NCI-H2029 (cell line): ENCODE measurements around the gene RETREG1.
"Not testable (repeated sequence)": the region's sequence is repeated elsewhere in the genome, so short reads cannot be mapped to it uniquely, and the experiment has no call there.

Experiments
- DNase-seq: peaks from one replicate; lab custom pipeline; 2025; lab: John Stamatoyannopoulos, UW

Gene RETREG1, protein sequence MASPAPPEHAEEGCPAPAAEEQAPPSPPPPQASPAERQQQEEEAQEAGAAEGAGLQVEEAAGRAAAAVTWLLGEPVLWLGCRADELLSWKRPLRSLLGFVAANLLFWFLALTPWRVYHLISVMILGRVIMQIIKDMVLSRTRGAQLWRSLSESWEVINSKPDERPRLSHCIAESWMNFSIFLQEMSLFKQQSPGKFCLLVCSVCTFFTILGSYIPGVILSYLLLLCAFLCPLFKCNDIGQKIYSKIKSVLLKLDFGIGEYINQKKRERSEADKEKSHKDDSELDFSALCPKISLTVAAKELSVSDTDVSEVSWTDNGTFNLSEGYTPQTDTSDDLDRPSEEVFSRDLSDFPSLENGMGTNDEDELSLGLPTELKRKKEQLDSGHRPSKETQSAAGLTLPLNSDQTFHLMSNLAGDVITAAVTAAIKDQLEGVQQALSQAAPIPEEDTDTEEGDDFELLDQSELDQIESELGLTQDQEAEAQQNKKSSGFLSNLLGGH

DNA sequence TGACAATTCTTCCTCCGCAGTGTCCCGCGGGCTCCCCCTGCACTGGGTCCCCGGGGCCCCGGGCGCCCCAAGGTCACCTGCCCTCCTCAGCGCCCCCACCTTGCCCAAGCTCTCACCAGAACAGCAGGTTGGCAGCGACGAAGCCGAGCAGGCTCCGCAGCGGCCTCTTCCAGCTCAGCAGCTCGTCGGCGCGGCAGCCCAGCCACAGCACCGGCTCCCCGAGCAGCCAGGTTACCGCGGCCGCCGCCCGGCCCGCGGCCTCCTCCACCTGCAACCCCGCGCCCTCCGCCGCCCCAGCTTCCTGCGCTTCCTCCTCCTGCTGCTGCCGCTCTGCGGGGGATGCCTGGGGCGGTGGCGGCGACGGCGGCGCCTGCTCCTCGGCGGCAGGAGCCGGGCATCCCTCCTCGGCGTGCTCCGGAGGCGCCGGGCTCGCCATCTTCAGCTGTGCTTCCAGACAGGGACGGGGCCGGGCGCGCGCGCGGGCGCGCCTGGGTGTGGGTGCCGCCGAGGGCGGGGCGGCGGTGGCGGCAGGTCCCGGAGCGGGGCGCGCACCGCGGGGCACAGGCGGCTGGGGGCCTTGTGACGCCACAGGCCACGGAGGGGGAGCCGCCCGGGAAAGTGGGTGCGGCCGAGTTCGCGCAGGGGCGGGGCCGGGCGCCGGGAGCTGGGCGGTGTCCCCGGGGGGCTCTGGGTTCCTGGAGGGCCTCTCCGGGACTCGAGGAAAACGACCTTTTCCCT lies at the start of gene RETREG1:
RETREG1 (minus strand) TSS at position 462 of the 738 bp plus-strand sequence; CDS start at position 436, 26 bp downstream.
- DNase-seq: no peak

DNA sequence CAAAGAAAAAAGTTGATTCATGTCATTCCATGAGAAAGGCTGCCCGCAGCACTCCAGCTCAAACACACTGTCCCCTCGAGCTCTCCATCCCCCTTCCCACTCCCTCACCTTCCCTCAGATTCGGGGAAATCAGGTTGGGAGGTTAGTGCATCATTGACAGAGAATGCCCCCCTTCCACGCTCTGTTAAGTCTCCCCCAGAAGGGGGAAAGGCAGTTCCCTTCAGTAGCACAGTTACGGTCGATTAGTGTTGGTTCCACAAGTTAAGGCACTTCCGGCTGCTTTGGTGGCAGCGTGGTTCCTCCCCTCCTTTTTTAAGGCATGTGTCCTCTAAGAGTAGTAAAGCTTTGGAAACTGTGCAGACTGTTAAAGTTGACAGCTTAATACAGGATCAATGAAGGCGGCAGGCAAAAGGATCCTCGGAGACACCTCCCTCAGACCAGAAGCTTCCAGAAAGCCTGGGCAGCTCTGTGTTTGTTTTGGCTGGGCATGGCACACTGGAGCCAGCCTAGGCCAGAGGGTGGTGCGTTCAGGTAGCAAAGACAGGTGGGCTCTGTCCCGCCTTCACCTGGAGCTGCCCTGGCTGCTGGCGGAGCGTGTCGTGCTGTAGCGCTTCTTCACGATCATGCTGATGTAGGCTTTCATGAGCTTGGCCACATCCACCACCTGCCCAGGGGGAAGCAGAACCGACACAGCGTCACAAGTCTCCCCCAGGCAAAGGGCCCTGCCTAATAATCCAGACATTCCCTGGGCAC lies 49.5 kb upstream of the RETREG1 start:
- no peak for DNase-seq

DNA sequence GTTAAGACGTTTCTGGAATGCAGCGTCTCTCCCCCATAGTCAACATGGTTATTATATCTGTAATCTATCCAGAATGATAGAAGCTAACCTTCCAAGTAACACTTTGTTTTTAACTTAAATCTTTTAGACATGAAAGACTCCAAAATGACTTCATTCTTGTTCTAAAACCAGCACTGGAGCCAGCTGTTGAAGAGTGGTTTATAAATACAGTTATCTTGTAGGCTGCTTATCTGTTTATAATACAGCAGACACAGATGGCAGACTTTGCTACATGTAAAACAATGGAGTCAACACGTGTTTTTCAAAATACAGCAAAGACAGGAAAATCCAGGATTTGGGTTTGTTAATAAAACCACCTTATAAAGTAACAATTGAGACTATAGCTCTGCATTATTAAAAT lies 48.8 kb upstream of the RETREG1 start:
- no peak for DNase-seq

DNA sequence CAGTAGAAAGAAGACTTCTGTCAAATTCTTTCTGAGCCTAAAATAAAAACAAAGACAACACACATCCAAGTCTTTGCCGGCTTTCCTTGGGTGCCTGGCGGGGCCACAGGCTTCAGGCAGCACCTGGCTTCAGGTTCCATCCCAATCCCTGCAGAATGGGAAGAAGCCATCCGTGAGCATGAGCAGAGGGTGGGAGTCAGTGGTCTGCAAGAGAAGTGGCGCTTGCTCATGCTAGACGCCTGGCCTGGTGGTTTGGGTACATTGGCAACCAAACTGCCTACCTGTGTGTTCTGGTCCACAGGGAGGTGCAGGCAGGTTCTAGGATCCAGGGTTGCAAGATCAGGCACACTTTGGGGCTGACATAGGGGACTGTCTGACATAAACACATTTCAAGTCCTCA lies 47.6 kb upstream of the RETREG1 start:
- DNase-seq: no peak

DNA sequence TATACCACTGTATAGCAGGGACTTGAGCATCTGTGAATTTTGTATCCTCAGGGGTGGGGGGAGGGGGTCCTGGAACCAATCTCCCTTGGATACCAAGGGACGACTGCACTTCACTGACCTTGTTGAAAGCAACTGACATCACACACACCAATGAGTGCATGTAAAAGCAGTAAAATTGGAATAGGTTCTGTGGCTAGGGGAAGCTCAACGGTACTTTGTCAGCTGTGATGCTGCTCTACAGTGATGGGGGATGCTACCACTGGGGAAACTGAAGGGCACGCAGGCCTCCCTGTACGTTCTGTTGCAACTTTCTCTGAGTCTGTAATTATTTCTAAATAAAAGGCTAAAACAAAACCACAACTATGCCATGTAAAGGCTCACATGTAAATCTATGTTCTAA lies 47.0 kb upstream of the RETREG1 start:
- DNase-seq: no peak

DNA sequence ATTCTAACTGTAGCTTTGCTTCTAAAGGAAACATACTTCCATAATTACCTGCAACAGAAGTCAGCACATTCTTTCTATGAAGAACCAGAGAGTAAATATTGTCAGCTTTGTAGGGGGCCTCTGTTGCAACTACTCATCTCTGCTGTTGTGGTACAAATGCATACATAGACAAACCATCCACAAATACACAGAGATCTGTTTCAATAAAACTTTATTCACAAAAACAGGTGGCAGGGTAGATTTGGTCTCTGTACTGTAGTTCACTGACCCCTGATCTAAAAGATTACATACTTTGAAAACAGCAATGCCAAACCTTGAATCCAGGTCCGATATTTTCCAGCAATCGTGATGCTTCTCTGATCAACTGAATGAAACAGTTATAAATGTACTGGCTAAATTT lies 44.9 kb upstream of the RETREG1 start:
- no peak for DNase-seq

DNA sequence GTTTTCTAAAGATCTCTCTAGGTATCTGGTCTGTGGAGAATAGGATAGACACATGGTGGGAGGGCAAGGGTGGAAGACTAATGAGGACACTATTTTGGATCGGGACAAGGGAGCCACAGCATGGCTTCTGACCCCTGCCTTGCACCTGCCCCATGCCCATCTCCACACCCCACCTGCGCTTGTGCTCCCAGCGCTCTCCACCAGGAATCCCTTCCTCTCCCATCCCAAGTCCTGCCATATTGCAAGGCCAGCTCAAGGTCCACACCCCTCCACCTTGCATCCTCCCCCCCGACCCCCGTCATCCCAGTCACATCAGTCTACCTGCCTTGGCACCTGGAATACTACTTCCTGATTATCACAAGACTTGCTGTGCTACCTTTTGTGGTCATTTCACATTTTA lies 44.2 kb upstream of the RETREG1 start:
- no peak for DNase-seq

DNA sequence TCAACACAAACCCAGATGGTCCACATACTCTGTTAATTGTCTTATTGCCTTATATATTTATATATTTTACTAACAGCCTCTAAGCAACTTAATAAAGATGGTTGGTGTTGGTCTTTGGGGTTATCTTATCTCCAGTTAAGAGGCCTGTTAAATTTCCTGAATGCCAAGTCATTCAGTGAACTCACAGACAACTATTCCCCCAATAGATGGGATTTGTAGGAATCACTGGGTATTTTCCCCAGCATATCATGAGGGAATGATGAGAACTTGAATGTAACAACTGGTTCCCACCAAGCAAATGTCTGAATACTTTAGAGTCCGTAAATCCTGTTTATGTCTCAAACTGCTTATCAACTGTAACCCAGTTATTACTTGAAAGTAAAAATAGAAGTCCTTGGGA lies 42.7 kb upstream of the RETREG1 start:
- no peak for DNase-seq

DNA sequence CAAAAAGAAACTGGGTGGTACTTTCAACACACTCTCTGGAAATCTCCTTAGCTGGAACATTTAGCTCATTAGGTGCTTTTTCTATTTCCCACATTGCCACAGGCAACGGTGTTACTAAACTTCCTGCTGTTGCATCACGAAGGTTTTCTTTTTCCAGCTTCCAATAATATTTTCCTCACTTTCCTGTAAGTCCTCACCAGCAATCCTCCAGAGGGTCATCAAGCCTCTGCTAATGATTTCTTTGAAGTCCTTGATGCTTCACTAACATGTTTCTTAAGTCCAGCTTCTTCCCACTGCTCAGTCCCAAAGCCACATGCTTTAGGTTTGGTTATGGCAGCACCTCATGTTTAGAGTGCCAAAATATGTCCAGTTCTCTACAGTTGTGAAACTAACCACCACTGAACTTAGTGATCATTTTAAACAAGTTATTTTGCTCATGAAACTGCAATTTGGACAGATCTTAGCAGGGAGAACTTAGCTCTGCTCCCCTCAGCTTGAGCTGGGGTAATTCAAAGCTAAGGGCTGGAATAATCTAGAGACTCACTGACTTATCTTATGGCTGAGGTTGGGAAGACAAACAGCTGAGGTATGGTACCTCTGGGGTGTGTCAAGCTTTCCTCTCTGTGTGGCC lies 39.9 kb upstream of the RETREG1 start:
- DNase-seq: no peak

DNA sequence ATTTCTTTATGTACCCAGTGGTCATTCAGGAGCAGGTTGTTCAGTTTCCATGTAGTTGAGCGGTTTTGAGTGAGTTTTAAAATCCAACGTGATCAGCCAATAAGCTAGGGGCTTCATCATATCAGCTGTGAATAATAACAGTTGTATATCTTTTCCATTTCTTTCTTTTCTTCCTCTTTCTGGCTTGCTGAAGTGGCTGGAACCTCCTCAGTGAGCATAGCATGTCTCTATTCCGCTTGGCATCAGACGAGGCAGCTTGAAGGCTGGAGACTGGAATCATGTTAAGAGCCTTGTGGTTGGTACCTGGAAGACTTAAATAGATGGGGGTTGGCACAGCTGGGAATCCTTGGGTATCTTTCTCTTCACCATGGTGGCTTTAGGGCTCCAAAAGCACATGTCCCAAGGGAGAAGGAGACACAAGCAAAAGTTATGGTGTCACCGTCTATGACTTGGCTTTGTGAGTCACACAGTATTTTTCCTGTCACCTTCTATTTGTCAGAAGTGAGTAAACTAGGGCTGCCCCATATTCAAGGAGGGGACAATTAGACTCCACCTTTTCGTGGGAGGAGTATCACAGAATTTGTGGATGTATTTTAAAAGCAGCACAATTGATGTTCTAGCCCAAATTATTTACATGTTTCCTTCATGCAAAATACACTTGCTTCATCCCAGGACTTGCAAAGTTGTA lies 38.0 kb upstream of the RETREG1 start:
- no peak for DNase-seq

DNA sequence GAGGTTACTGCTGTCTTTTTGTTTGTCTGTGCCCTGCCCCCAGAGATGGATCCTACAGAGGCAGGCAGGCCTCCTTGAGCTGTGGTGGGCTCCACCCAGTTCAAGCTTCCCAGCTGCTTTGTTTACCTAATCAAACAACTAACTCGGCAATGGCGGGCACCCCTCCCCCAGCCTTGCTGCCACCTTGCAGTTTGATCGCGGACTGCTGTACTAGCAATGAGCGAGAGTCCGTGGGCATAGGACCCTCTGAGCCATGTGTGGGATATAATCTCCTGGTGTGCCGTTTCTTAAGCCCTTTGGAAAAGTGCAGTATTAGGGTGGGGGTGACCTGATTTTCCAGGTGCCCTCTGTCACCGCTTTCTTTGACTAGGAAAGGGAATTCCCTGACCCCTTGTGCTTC lies 31.9 kb upstream of the RETREG1 start:
- DNase-seq: not testable (repeated sequence)

DNA sequence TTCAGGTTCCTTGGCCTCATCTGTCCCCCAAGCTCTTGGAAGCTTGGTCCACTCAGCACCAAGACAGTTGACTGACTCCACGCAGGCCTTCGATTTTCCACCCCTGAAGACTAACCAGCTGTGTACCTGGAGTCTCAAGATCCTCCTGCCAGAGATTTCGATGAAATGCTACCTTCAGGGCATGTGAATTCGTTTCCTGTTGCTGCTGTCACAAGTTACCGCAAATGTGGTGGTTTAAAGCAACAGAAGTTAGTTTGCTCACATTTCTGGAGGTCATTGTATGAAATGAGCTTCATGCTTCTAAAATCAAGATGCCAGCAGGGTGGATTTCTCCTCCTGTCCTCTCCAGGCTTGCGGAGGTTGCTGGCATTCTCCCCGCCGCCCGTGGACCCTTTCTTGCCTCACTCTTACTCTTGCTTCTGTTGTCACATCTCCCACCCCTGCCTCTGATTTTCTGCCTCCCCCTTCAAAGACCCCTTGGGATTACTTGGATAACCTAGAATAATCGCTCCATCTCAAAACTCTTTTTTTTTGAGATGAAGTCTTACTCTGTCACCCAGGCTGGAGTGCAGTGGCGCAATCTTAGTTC lies 27.6 kb upstream of the RETREG1 start:
- no peak for DNase-seq

DNA sequence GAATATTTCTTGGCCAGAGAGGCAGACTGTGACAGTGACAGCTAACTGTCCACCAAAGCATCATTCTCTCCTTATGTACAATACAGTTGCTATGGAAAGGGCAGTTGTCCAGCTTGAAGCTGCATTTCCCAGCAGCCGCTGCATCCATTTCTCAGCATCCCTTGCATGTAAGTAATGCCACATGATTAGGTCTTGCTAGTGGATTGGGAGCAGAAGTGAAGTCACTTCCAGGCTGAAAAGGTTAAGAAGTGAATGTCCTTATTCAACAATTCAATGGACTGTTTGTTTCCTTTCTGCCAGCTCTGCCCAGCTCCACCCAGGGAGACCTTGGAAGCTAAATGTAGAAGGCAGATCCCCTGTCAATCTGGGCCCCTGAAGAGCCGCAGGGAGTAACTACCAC lies 26.1 kb upstream of the RETREG1 start:
- DNase-seq: no peak

DNA sequence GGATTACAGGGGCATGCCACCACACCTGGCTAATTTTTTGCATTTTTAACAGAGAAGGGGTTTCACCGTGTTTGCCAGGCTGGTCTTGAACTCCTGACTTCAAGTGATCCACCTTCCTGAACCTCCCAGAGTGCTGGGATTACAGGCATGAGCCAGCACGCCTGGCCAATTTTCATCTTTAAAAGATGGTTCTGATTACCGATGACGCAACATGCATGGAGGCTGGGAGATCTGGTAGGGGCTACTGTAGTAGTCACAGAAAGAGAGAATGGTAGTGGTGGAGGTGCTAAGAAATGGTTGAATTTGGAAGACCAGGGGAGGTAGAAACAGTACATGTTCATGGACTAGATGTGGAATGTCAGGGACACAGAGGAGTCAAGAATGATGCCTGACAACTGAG lies 22.4 kb upstream of the RETREG1 start:
- DNase-seq: no peak

DNA sequence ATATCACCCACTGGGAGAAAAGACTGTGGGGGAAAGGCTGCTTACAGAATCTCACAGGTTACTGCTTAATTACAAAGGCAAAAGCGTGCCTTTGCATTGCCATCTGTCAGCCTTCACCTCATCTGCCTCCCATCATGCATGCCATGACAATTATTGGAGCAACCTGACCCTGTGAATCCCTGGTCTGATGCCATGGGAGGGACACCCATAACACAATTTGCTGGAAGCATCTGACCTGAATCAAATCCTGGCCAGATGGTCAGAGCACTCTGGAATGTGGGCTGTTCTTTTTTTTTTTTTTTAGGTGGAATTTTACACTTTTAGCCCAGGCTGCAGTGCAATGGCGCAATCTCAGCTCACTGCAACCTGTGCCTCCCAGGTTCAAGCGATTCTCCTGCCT lies 11.6 kb upstream of the RETREG1 start:
- no peak for DNase-seq

DNA sequence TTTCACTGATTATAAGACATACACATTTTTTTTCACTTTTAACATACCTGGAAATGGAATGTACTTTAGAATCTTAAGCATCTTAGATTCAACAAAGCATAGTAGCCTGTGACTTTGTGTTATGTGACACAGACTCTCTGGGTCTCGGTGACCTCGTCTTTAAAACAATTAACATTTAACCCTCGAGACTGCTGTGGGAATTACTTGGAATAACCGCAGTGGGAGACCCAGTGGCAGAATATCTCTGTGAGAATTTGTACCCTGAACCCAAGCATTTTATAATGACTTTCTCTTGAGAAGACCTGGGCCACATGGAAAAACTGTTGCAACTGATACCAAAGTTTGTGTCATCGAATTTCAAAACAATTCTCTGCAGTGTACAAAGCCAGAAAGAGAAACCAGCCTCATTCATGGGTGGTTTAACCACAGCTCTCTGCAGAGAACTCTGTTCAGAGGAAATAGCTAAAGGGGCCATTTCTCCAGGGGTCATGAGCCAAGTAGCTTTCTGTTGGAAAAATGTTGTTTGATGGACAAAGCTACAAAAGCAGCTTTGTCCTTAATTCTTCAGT lies 10.0 kb upstream of the RETREG1 start:
- DNase-seq: no peak

DNA sequence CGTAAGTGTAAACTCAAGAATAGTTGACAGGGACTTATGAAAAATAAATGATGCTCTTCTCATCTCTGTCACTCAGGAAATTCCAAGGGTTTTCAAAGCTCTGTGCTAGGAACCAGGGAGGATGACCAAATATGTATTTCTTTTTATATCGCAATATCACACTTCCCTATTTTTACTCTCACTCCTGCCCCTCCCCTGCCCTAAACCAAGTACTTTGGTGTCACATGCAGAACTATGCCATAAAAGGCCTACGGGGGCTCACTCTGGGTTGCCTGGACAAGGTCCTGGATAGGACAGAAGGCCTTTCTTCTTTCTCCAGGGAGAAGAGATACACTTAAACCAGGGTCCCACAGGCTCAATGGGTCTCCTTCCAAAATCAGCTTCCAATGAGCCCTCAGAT lies 8.3 kb upstream of the RETREG1 start:
- DNase-seq: no peak

DNA sequence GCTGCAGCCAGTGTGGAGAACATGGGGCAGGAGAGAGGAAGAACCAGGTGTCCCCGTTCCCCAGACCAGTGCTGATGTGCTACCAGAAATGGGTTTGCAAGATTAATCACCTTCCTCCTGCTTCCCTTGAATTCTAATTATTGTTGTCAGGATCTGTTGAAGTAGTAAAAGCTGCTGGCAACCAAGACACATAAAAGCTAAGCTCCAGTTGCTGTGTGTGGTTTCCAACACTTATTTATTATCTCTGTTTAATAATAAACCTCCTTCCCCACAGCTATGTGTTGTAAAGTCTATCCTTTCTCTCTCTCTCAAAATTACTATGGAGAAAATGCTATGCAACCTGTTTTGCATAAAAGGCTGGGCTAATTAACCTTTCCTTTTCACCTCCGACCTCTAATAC lies 2.3 kb upstream of the RETREG1 start:
- DNase-seq: no peak

DNA sequence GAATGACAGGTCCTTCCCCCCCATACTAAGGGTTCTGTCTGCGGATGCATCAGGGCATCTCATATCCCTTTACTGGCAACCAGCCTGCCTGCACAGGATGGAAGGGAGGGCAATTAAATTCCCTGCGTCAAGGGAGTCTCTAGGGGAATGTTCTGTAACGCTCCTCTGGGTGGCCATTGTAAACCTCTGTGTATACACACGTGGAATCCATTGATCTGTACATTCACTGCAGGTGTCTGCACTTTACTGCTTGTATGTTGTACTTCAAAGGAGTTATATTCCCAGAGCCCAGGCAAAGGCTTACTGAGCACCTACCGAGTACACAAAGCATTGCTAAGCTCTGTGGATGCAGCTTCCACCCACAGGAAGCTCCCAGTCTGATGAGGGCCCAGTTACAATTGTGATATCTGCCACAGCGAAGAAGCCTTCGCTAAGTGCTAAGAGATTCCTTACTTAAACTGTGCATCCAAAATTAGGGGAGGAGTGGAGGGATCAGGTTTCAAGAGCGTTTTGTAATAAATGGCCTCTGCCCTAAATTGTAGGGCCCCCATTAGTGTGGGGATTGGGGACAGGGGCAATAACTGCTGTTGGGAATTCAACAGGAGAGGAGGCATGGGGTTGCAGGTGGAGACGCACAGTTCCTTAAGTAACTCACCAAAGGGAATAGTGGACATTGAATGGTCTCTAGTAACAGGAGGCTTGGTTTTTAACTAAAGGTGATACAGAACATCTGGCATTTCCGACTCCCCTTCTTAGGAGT lies 1.5 kb upstream of the RETREG1 start:
- DNase-seq: no peak
